HL-60/S4 treated with retinoic acid at 250 ng/mL for 4 days and 3 days (cell line): ENCODE measurements around the gene KAZN.

Experiments
- in situ Hi-C: fragments of 300-500 bp; cut with MboI; formaldehyde crosslinking; loops from 2 replicates; pipeline ENCODE4 v1.7.0; 2022; ENCODE audit warnings: low sequenced_read_pairs

KAZN gene

DNA sequence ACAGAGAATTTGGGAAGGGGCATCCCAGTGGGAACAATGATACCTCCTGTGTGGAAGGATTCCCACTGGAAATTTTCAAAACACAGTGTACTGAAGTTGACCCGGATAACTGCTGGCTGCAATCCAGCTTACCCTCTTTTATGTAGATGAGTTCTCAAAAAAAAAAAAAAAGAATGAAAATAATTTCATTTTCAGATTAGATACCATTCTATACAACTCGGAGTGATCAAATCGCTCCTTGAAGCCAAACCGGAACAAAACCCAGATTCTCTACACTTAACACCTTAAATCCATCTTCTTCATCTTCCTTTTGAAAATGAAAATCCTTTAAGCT lies 69.1 kb downstream of the KAZN start:
- in situ Hi-C loops, result no loop called here

DNA sequence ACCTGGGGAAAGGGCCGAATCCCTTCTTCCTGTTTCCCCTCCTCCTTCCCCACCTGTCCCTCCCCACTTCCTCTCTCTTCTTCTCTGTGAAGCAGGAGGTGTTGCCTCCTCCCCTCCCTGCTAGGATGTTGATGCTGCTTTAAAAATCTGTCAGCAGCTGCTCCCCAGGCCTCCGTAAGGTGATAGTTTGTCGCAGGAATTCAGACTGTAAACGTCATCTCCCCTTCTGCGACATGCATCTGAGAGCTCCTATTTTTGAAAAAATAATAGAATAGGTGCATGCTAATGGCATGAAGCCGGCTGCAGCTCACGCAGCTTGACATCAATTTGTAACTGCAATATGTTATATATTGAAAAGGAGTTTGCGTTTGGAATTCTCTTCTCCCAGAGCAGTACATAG lies 70.1 kb downstream of the KAZN start:
- in situ Hi-C loops, result no loop called here

DNA sequence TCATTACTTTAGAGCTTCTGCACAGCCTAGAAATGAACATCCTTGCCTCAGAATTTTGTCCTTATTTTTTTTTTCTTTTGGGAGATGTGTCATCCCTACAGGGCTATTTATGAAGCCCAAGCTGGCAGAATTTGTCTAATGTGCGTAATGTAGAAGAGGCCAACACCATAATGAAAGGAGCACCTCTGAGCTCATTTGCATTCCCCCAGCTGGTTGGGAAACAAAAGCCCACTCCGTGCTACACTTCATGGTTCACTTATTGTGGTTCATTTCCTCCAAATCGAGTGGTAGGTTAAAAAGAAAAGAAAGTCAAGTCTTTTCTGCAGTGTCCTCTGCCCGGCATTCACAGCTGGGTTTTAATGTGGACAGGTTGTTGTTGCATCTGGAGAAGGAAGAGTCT lies 73.5 kb downstream of the KAZN start:
- in situ Hi-C loops, result no loop called here

DNA sequence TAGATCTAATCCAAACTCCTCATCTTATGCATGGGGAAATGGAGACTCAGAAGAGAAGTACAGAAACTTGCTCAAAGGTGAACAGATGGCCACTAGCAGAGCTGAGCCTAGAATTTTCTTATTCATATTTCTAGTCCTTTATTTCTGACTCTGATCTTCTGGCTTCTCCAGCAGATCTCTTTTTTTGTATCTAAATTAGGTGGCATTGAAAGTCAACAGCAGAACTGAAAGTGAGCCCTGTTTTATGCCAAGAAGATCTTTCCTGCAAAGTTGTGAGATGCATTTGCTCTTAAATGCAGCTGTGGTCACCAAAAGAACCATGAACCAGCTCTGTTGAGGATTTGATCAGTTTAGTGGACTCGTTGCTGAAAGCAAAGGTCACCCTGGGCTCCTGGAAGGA lies 75.5 kb downstream of the KAZN start:
- in situ Hi-C loops, result no loop called here

DNA sequence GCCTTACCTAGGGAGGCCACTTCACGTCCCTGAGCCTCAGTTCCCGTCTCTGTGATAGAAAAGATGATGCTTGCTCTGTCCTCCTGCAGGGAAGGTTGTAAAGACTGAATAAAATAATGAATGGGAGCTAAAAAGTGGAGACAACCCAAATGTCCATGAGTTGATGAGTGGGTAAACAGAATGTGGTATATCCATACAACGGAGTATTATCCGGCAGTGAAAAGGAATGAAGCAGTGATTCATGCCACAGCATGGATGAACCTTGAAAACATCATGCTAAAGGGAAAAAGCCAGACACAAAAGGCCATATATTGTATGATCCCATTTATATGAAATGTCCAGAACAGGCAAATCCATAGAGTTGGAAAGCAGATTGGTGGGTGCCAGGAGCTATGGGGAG lies 77.9 kb downstream of the KAZN start:
- in situ Hi-C loops, result no loop called here

DNA sequence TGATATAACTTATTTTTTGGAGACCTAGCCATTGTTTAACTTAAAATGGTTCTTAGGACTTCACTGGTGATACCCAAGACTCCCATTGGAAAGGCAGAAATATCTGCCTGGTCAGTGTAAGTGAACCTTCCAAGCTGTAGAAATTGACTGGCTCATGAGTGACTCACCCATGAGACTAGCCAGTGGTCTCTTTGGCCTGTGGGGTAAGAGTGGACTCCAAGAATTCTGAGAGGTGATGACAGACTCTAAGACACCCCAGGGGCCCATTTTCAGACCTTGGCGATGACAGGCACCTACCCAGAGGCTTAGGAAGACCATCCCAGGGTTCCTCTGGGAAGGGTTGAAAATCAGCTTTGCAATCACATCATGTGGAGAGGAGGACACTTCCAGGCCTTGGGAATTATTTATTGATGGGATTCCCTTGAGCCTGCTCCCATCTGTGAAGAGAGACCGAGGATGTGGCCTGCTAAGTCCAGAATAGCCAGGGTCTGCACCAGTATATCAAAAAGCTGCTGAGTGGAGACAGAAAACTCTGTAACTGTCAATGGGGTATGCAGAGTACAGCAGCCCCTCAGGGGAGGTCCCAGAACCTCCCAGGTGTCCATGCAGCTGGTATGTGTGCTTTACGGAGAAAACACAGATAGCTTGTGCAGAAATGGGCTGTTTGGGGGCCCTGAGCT lies 78.9 kb downstream of the KAZN start:
- in situ Hi-C loops, result no loop called here

DNA sequence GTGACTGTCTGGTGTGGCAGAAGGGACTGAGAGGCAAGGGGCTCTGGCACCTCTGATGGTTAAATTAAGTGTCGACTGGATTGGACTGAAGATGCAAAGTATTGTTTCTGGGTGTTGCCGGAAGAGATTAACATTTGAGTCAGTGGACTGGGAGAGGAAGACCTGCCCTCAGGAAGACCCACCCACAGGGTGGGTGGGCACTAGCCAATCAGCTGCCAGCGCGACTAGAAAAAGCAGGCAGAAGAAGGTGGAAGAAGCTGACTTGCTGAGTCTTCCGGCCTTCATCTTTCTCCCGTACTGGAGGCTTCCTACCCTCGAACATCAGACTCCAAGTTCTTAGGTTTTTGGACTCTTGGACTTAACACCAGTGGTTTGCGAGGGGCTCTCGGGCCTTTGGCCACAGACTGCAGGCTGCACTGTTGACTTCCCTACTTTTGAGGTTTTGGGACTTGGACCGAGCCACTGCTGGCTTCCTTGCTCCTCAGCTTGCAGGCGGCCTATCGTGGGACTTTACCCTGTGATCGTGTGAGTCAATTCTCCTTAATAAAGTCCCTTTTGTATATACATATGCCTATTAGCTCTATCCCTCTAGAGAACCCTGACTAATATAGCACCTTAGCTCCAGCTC lies 79.6 kb downstream of the KAZN start:
- in situ Hi-C loops, result no loop called here

DNA sequence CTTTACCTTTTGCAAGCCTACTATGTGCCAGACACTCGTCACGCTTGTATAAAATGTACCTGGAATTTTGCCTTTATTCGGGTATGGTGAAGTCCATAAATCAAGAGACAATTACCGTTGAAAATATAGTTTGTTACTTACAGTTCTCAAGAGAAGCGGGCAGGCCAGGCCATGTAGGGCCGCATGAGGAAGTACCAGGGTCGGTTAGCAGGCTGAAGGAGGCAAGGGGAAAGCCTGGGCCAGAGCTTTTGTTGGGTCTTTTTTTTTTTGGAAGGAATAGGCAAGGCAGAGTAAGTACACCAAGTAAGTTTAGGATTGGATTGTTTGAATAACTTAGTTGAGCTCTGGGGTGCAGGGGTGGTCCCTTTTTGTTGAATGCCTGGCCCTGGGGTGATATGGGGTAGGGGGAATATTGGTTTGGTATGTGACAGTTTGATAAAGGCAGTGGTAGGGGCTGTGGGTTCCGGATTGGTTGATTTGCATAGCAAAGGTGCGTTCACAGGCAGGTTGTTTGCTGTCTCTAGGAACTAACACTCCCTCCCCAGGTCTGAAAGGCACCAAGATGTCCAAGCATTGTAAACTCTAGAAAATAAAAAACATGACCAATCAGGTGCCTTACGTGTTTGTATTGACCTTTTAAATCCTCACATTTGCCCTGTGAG lies 80.7 kb downstream of the KAZN start:
- in situ Hi-C loops, result no loop called here

DNA sequence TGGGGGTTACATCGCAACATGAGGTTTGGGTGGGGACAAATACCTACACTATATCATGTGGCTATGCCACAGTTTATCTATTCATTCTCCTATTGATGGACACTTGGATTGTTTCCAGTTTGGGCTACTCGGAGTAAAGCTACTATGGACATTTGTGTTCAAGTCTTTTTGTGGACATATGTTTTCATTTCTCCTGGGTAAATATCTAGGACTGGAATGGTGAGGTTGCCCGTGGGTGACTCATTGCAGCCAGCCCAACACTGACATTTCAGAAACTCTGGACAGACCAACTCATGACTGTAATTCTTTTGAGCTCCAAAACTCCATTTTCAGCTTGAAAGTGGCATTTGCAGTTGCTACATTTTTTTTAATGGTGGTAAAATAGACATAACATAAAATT lies 82.7 kb downstream of the KAZN start:
- in situ Hi-C loops, result no loop called here

DNA sequence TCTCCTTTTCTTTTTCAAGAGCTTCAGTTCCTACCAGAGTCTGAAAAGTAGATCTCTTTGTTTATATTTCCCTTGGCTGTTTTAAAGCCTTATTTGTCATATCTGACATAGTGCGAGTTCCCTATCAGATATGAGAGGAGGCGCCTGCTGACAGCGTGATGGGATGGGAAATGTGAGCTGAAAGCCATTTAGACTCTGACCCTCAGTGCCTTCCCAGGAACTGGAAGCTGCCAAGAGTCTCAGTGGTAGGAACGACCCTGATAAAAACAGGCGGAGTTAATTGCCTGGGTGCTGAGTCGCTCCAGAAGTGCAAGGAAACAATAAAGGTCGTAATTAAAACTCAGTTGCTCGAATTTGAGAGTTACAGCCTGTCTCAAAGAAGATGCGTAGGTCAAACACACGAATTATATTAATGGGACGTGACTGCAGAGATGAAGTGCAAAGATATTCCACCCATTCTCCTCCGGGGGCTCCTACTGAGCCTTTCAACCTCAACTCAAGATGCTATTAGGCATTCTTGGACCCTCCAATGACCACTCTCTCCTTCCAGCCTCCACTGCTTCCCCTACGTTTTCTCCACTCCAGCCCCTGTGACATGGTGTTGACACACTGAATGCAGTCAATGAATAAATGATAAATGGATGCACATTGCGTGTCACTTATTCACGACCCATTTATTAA lies 84.6 kb downstream of the KAZN start:
- in situ Hi-C loops, result no loop called here

DNA sequence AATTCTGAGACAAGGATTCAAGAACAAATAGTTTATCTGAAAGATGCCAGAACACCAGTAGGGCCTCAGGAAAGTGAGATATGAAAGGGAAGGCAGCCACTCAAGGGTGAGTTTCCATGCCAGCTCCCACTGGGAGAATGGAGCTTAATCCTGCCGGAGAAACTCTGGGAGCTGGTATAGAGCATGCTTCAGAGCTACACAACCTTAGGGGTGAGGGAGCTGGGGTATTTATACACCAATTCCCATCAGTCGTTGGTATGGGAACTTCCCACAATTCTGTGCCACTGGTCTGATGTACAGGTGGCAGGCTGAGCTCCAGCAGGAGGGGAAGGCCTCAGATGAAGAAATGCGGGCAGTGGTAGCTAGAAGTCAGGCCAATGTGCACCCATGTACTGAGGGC lies 86.6 kb downstream of the KAZN start:
- in situ Hi-C loops, result no loop called here

DNA sequence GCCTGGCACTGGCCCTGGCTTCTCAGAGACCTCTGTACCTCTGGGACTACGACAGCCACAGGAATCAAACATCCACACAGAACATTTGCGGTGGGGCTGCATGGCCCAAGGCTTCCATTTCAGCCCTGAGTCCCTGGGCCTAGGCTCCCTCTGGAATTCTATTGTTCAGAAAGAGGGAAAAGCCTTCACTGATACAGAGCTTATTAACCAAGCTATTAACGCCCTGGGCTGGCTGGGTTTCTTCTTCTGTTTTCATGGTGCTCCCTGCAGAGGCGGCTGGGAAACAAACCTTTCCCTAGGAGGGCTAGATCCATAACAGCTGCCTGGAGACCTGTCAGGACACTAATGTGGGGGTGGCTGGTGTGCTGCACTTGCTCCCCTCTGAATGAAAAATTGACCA lies 88.2 kb downstream of the KAZN start:
- in situ Hi-C loops, result no loop called here

DNA sequence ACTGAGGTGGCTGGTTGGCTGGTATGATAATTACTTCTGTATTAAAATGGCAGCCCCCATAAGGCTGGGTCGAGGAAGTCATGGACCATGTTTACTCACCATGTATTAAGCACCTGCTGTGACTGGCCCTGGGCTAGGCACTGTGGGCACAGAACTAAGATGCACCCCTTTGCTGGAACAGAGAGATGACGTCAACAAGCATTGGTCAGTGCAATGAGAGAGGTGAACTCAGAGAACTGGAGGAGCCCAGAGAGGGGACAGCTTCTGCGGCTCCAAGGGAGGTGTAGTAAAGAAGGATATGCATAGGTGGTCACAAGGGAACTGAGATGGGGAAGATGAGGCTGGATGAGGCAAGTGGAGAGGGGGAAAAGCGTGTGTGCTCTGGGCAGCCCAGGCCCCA lies 88.7 kb downstream of the KAZN start:
- in situ Hi-C loops, result no loop called here

DNA sequence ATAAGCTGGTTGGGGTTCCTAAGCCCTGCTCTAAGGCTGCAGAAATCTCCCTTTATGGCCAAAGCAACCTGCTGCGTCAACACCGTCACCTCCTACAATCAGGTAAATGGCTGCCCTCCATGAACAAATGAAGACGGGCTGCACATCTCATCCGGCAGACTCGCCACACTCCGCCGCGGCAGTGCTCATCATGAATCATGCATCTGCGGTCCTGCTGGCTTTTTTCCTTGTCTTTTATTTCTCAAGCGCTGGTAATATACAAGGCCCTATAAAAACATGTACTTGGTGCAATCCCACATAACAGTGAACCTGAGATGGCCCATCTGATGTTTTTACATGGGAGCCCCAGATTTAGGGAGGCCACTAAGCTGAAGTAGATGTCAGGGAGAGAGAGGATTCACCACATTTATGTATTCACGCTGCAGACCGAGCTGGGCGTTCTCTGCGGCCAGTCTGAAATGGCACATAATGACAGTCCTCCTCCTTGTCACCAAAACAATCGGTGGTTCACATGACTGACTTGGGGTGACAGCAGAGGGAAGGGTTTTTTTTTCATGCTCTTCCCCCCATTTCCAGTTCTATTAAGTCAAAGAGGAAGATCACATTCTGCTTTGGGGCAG lies 91.6 kb downstream of the KAZN start:
- in situ Hi-C loops, result no loop called here

DNA sequence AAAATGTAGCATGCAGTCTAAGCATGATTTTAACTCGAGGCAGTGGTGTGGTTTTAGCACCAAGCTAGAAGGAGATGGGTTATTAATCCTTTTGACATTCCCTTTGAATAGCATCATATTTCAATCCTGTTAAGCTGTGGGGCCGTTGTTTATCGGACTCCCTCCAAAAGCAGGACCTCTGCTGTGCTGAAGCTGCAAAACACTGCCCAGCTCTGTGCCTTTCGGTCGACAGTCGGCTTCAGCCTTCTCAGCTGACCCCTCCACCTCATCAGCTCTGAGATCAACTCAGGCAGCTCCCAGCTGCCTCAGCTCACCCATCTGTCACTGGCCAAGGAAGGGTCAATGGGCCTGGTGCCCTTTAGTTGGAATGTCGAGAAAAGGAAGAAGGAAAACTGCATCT lies 95.5 kb downstream of the KAZN start:
- in situ Hi-C loops, result no loop called here

DNA sequence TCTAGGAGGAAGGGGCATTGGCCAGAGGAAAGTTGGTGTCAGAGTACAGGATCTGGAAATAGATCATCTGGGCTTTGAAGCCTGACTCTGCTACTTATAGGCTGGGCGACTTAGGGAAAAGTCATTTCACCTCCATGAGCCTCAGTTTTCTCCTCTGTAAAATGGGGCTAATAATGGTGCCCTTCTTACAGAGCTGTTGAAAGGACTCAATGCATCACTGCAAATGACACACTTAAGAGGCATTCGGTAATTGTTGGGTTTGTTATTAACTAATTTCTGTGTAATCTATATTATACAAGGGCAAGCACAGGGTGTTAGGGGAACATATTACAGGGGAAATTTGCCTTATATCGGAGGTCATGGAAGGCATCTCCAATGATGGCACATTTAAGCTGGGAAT lies 96.1 kb downstream of the KAZN start:
- in situ Hi-C loops, result no loop called here

DNA sequence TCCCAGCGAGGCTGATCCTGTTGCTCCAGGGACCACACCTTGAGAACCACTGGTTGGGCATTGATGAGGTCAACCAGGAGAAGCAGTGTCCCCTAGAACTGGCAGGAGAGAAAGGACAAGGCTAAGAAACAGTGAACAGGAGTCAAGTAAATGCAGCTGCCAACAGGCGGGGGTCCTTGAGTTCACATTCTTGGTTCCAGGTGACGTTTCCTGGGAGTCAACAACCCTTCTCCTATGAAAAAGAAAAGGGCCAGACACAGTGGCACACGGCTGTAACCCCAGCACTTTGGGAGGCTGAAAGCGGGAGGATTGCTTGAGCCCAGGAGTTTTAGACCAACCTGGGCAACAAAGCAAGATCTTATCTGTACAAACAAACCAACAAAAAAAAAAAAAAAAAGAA lies 98.3 kb downstream of the KAZN start:
- in situ Hi-C loops, result no loop called here

DNA sequence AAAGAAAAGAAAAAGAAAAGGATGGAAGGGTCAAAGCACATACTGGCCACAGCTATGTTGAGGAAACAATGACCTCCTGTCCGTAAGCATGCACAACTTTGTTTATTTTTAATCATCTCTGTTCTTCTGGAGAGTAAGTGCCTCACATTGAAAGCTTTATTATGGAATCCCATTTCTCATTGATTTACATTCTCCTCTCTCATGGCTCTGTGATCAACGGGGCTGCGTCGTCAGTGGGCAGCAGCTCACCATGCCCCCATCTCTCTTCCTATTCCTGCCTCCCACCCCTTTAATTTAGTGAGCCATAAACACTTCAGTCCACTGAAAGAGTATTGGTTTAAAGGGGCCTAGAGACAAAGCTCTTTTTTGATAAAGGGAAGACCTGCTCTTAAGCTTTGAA lies 98.9 kb downstream of the KAZN start:
- in situ Hi-C loops, result no loop called here

DNA sequence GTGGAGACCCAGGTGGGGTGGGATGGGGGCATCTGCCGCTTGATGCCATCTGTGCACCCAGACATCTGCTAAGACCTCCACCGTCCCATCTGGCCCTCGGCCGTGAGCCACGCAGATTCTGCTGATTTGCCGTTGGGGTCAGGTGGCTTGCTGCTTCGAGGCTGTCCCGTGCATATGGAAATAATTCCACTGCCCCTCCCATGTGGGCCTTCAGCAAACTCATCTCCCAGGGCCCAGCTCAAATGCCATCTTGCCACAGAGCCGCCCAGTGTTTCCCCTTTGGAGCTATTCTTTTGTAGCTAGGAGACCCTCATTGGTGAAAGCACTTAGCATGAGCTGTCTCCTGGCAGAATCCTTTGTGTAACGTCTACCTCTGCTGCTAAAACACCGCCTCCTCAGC lies 99.8 kb downstream of the KAZN start:
- in situ Hi-C loops, result no loop called here

DNA sequence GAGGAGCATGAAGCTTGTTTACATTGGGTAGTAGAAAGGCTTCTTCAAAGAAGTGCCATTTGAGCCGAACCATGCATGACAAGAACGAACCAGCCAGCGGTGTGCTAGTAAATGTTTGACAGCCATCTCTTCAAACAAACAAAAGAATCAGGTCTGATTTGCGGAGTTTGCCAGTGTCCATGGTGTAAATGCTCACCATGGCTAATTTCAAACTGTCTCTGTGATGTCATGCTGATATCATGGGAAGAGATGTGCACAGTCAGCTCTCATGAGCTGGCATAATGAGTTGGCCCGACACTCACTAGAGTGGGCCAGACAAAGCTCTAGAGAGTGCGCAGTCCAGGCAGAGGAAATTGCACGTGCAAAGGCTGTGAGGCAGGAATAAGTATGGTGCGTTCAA lies 101.1 kb downstream of the KAZN start:
- in situ Hi-C loops, result no loop called here

DNA sequence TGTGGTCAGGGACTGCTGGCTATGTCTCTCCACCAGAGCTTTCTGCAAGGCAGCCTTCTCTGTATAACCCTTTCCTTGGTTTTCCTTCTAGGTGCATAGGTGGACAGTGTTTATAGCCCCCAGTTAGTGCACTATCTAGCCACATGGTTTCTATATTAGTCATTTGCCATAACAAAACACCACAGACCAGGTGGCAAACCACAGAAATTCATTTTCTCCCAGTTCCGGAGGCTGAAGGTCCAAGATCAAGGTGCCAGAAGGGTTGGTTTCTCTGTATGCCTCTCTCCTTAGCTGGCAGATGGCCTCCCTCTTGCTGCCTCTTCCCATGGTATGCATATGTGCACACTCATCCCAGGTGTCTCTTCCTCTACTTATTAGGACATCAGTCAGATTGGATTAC lies 106.4 kb downstream of the KAZN start:
- in situ Hi-C loops, result no loop called here

DNA sequence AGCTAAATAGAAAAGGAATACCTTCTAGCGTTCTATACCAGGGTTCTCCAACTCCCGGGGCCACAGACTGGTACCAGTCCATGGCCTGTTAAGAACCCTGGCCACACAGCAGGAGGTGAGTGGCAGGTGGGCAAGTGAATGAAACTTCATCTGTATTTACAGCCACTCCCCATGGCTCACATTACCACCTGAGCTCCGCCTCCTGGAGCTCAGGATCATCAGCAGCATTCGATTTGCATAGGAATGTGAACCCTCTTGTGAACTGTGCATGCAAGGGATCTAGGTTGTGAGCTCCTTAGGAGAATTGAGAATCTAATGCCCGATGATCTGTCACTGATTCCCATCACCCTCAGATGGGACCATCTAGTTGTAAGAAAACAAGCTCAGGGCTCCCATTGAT lies 107.3 kb downstream of the KAZN start:
- in situ Hi-C loops, result no loop called here
